NCI-H2107 treated with DMSO at 0.1 percent for 48 hours (cell line): ENCODE results near the gene BICD1.

ENCODE experiments used
- DNase-seq: peaks from one replicate; lab custom pipeline; 2025; ENCODE audit not compliant: unreplicated experiment; lab: John Stamatoyannopoulos, UW

The BICD1 gene

GRCh38 chr12:32332446-32332845 lies 225.8 kb downstream of the BICD1 start:
- DNase-seq, result no peak

GRCh38 chr12:32334371-32334777 lies 227.7 kb downstream of the BICD1 start:
- no peak for DNase-seq

GRCh38 chr12:32336261-32336660 lies 229.6 kb downstream of the BICD1 start:
- no peak for DNase-seq

DNA sequence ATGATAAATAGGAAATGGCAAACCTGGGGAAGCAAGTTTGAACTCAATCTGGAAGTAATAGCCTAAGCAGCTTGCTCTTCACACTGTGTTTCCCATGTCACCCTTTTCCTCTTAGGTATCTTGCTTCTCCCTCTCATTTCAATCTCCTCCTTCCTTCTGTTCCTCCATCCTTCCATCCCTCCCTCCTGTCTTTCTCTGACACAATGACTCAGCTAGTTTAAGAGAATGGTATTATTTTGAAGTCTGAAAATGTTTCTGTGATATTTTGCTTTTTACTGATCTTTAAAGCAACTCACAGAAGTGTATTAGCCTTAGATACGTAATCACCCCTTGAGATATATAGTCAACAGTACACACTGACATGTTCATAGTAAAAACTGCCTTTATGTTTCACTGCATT lies 236.8 kb downstream of the BICD1 start:
- DNase-seq, result no peak

DNA sequence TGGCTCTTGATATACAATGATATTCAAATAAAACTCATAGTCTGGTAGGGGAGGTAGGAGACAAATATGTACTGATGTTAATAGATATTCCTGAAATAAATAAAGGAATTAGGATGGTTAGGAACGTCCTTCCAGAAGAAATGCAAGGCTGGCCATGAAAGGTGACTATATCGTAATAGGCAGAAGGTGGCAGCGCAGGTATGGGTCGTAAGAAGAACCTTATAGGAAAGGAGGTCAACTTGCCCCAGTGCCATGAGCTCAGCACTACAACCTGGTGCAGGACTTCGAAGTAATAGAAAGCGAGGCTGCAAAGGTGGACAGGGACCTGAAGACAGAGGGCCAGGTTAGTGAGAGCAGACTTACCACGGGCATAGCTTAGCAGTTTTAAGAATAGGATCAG lies 237.4 kb downstream of the BICD1 start:
- DNase-seq, result no peak

- no peak for DNase-seq
Measured at GRCh38 chr12:32353540-32353939, 246.9 kb downstream of the BICD1 start.

DNA sequence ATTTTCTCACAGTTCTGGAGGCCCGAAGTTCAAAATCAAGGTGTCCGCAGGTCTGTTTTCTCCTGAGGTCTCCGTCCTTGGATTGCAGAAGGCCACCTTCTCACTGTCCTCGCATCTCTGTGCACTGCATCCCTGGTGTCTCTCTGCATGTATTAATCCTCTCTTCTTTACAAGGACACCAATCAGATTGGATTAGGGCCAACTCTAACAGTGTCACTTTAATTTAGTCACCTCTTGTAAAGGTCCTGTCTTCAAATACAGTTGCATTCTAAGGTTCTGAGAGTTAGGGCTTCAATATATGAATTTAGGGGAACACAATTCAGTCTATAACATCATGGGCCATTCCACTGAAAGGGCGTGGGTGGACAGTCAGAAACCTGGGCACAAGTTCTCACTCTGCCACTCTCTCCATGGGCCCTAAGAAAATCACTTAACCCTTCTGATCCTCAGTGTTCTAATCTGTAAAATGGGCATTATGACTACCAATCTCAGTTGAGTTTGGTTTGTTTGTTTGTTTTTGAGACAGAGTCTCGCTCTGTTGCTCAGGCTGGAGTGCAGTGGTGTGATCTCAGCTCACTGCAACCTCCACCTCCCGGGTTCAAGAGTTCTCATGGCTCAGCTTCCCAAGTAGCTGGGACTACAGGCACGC lies 251.1 kb downstream of the BICD1 start:
- DNase-seq, result no peak

- DNase-seq, result no peak
Measured at GRCh38 chr12:32360956-32361355, 254.3 kb downstream of the BICD1 start.

- no peak for DNase-seq
Measured at GRCh38 chr12:32362892-32363291, 256.2 kb downstream of the BICD1 start.

DNA sequence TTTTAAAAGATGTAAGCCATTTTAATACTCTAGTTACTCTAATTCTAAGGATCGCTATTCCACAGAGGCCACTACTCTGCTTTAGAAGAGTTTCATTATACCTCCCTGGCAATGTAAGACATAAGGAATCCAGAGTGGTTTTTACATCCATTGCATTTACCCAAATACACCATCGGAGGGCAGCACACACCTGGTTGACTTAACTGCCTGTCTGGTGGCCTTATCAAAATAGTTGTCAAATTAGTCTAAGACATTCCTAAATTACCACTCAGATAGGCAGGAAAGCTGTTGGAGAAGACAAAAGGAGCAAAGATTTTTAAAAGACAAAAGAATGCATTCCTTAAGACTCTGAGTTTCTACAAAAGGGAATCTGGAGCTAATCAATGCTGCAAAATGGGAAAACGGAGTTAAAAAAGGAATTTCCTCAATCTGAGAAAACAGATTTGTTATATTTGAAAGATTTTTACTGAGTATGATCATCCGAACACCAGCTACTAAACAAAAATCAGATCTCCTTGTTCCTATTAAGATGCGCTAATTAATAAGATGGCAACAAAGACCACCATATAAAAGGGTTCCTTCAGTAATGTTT lies 258.9 kb downstream of the BICD1 start:
- peak; percentile 78 for DNase-seq

GRCh38 chr12:32366714-32367113 lies 260.1 kb downstream of the BICD1 start:
- DNase-seq, result no peak

- DNase-seq, result no peak
Measured at GRCh38 chr12:32367381-32367780, 260.7 kb downstream of the BICD1 start.

DNA sequence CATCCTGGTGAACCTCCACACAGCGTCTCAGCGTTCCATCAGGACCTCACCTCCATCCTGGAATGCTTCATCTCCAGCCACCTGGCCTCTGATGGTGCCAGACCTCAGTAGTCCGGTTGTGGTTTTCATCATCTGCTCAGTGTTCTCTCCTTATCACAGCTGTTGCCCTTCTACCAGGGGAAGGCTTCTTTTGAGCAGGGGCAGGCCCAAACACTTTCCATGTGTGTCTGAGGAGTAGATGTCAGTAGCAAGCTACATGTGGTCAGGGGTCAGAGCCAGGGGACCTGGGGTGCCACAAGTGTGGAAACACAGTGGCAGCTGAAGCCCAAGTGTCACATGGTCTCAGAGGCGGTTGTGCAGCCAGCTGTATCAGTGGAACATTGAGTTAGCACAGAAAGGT lies 262.6 kb downstream of the BICD1 start:
- DNase-seq, result peak; percentile 40

- no peak for DNase-seq
Measured at GRCh38 chr12:32377344-32378055, 270.9 kb downstream of the BICD1 start.

DNA sequence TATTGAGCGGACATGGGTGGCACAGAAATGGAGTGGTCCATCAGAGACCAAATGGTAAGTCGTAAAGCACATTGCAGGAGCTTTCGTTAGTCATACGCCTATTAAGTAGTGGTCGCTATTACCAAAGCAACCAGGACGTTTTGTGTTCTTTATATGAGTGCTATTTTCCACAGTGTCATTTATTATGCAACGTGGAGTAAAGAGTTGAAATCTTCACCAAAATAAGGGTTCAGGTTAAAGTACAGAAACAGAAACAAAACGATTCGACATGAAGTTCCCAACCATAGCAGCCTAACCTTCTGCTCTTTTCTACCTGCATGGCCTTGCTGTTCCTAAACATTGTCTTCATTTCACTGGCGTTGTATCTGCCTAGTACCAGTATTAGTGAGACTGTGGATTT lies 272.6 kb downstream of the BICD1 start:
- no peak for DNase-seq

GRCh38 chr12:32379667-32380066 lies 273.0 kb downstream of the BICD1 start:
- no peak for DNase-seq

- DNase-seq, result no peak
Measured at GRCh38 chr12:32382226-32382625, 275.6 kb downstream of the BICD1 start.

DNA sequence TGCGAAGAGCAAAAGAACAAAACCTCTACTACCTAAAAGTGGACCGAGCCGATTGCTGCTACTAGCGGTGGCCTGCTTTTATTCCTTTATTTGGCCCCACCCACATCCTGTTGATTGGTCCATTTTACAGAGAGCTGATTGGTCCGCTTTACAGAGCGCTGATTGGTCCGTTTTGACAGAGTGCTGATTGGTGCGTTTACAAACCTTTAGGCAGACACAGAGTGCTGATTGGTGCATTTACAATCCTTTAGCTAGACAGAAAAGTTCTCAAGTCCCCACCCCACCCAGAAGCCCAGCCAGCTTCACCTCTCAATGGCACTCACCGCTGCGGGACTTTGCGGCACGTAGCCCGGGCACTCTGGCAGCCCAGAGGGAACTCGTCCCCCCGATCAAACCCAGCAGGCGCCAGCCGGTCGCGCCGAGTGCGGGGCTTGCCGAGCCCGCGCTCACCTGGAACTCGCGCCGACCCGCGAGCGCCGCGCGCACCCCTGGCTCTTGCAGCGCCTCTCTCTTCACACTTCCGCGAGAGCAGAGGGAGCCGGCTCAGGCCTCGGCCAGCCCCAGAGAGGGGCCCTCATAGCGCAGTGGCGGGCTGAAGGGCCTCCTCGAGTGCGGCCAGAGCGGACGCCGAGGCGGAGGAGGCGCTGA lies 284.0 kb downstream of the BICD1 start:
- DNase-seq, result no peak

DNA sequence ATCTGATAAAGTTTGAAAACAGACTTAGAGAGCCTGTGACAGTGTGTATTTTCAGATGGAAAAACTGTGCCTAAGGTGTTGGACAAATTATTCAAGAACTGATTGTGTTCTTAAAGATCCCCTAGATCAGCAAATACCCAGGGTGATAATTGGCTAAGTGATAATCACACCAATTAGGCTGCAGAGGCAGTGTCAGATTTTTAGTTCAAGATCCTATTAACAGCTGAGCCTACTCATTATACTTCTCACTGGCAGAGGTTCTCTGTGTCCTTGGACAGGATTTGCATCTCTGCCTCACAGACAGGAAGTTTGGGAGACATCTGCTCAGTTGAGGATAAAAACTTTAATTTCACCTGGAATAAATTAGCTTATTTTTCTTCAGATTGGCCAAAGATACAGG lies 288.4 kb downstream of the BICD1 start:
- DNase-seq, result no peak

- peak; percentile 64 for DNase-seq
Measured at GRCh38 chr12:32397696-32398095, 291.0 kb downstream of the BICD1 start.

- DNase-seq, result no peak
Measured at GRCh38 chr12:32398181-32398580, 291.5 kb downstream of the BICD1 start.

- no peak for DNase-seq
Measured at GRCh38 chr12:32398816-32399369, 292.2 kb downstream of the BICD1 start.
